NOMO-1 (cell line): Measurements from ENCODE around the gene MT1E.
"Not testable (repeated sequence)": the region's sequence is repeated elsewhere in the genome, so short reads cannot be mapped to it uniquely, and the experiment has no call there.

Experiments used
- DNase-seq, 2 experiments: peaks; one replicate each; lab custom pipeline; 2025; ENCODE audit not compliant: unreplicated experiment in 2 of 2; lab: John Stamatoyannopoulos, UW

MT1E gene

GRCh38 chr16:56643080-56643778 is 17.6 kb downstream of the MT1E start:
- peak; percentile 82 to 89 for DNase-seq

GRCh38 chr16:56643833-56644232 is 18.3 kb downstream of the MT1E start:
- DNase-seq, result no peak

GRCh38 chr16:56645311-56645710 is 19.7 kb downstream of the MT1E start:
- DNase-seq, result no peak

GRCh38 chr16:56645838-56646237 is 20.3 kb downstream of the MT1E start:
- DNase-seq, result no peak

GRCh38 chr16:56647641-56648431 is 22.3 kb downstream of the MT1E start:
- DNase-seq, result no peak

- no peak for DNase-seq
These were observed 23.7 kb downstream of the MT1E start for GRCh38 chr16:56649271-56649670.

GRCh38 chr16:56649820-56650219 is 24.2 kb downstream of the MT1E start:
- no peak for DNase-seq

GRCh38 chr16:56651586-56651985 is 26.0 kb downstream of the MT1E start, which contains the start of gene MT1B:
Gene MT1B (plus strand): TSS chr16:56651886. CDS start chr16:56651954, 68 bp downstream.
- DNase-seq, result no peak

GRCh38 chr16:56652600-56652999 is 27.0 kb downstream of the MT1E start:
- no peak for DNase-seq

- no peak for DNase-seq
These were observed 27.6 kb downstream of the MT1E start for GRCh38 chr16:56653218-56653617.

GRCh38 chr16:56657555-56658326 is 32.2 kb downstream of the MT1E start, which contains the start of gene MT1F:
Gene MT1F (plus strand): TSS chr16:56657959. CDS start chr16:56658059, 100 bp downstream.
- peak; percentile 80 to 85 for DNase-seq

- DNase-seq, result no peak
These were observed 32.8 kb downstream of the MT1E start for GRCh38 chr16:56658327-56658875.

GRCh38 chr16:56662357-56663354 is 37.1 kb downstream of the MT1E start:
- no peak for DNase-seq

GRCh38 chr16:56664506-56664905 is 38.9 kb downstream of the MT1E start:
- no peak for DNase-seq

- DNase-seq, result not testable (repeated sequence)
These were observed 40.0 kb downstream of the MT1E start for GRCh38 chr16:56665286-56666261.

GRCh38 chr16:56667581-56668571 is 42.3 kb downstream of the MT1E start, which contains the start of gene MT1G:
Gene MT1G (minus strand): TSS chr16:56668065. CDS start chr16:56667993, 72 bp downstream.
- peak; percentile 82 to 96 for DNase-seq
